Thyroid gland (tissue), 4 donors: ENCODE results near the gene RTN4RL1. TPM values are rescaled to one million over a fixed set of nuclear protein-coding genes. Genes with fewer than 3 reads are reported as not detected.
A peak's percentile ranks its signal among the peaks of the same experiment; 100 is the strongest.

ENCODE experiments used
- DNase-seq, 2 donors: peaks; one replicate each; pipeline ENCODE4 v3.0.0-alpha.2; 2019
- H3K27ac ChIP-seq, 3 donors: fragments of 200-600 bp; sonication (generic); 1 replicate in 2 of 3; 2 replicates in 1 of 3; pipeline ENCODE4 v1.5.1; 2016 to 2019; ENCODE audit warnings: mild to moderate bottlenecking in 1 of 3, moderate library complexity in 1 of 3
- H3K27me3 ChIP-seq: fragments of 200-600 bp; sonication (generic); one replicate; pipeline ENCODE4 v1.5.1; 2019
- H3K36me3 ChIP-seq, 2 donors: fragments of 200-600 bp; sonication (generic); one replicate each; pipeline ENCODE4 v1.5.1; 2016 to 2019
- H3K4me1 ChIP-seq, 2 donors: fragments of 200-600 bp; sonication (generic); one replicate each; pipeline ENCODE4 v1.5.1; 2017 to 2019
- H3K4me3 ChIP-seq, 3 donors: fragments of 200-600 bp; sonication (generic); replicated peaks in 1 of 3; 1 replicate in 2 of 3; 2 replicates in 1 of 3; pipeline ENCODE4 v1.5.1; 2016; ENCODE audit warnings: mild to moderate bottlenecking in 1 of 3
- H3K9me3 ChIP-seq: fragments of 200-600 bp; sonication (generic); one replicate; pipeline ENCODE4 v1.5.1; 2017
- CTCF ChIP-seq, 6 experiments: fragments of 200-600 bp in 3 of 6; fragments of 450-650 bp in 3 of 6; sonication (generic) in 3 of 6; IDR thresholded peaks; one replicate each; pipeline ENCODE4 v1.5.1; 2016 to 2019; ENCODE audit warnings: antibody characterized with exemption in 6 of 6, mild to moderate bottlenecking in 2 of 6, inconsistent platforms in 1 of 6, moderate library complexity in 1 of 6
- POLR2A ChIP-seq, 2 donors: fragments of 450-650 bp; IDR thresholded peaks; one replicate each; pipeline ENCODE4 v1.6.1; 2017; ENCODE audit warnings: antibody characterized with exemption in 2 of 2, mild to moderate bottlenecking in 2 of 2, moderate library complexity in 1 of 2
- WGBS, 2 donors: methylation state at CpG; one replicate each; pipeline ENCODE4 v1.1.5; 2017; 5-methylcytosine and 5-hydroxymethylcytosine counted together
- intact Hi-C: fragments of 100-400 bp; cut with DNase I; formaldehyde crosslinking; loops from one replicate; pipeline ENCODE4 v1.15.1; 2023
- total RNA-seq, 4 donors: library from RNA; depleted of rRNA; stranded (reverse); fragments of >200 nt; gene quantifications; one replicate each; pipeline ENCODE4 v1.2.3, GENCODE V29; 2016

The RTN4RL1 gene
- total RNA-seq, 4 donors from 2014 or later, result 1.6 to 4.9 (median 2.5) TPM

GRCh38 chr17:1994707-1995106 is 30.4 kb downstream of the RTN4RL1 start:
- no peak for DNase-seq
- no peaks in the 10 kb centered on the region for H3K36me3 ChIP-seq
- no peaks in the 10 kb centered on the region for H3K9me3 ChIP-seq
- intact Hi-C loops, result no loop called here
- WGBS, 2 donors, result 88 to 97% methylated on average over 4 of the region's 4 CpGs
- H3K4me3 ChIP-seq, result no peak overlapping the region
- no peak overlapping the region for H3K27ac ChIP-seq
- peaks cover 5 to 31% of the 10 kb centered on the region in 2 donors for H3K4me1 ChIP-seq
- no peaks in the 10 kb centered on the region for H3K27me3 ChIP-seq
- TF ChIP-seq POLR2A (IDR thresholded peaks at IDR 0.05), result no peak
- no peak for TF ChIP-seq CTCF (IDR thresholded peaks at IDR 0.05)

- intact Hi-C loops, result no loop called here
- Histone ChIP-seq H3K9me3 (no peaks in the 10 kb centered on the region), H3K27me3 (no peaks in the 10 kb centered on the region), H3K27ac (peak overlapping the region; percentile 8 to 75 (median 65)), H3K36me3 (no peaks in the 10 kb centered on the region), H3K4me1 (peaks cover under 1 to 10% of the 10 kb centered on the region in 2 donors), H3K4me3 (no peak overlapping the region)
- DNase-seq, result peak; percentile 89
- WGBS, 2 donors, result 42 to 47% methylated on average over 9 to 10 of the region's 10 CpGs
- peak in 1 of 2 donors; percentile 18 for TF ChIP-seq POLR2A (IDR thresholded peaks at IDR 0.05)
- TF ChIP-seq CTCF (IDR thresholded peaks at IDR 0.05), result no peak
Observed at GRCh38 chr17:1992541-1992940, 32.6 kb downstream of the RTN4RL1 start.

GRCh38 chr17:1989135-1989534 is 36.0 kb downstream of the RTN4RL1 start:
- intact Hi-C loops, result no loop called here
- H3K27ac ChIP-seq, result no peak overlapping the region
- 80 to 82% methylated on average over 10 of the region's 10 CpGs for WGBS, 2 donors
- TF ChIP-seq CTCF (IDR thresholded peaks at IDR 0.05), result no peak
- no peak for TF ChIP-seq POLR2A (IDR thresholded peaks at IDR 0.05)
- no peak for DNase-seq
- peaks cover 0 to 9% of the 10 kb centered on the region in 2 donors for H3K4me1 ChIP-seq
- no peaks in the 10 kb centered on the region for H3K36me3 ChIP-seq
- no peaks in the 10 kb centered on the region for H3K9me3 ChIP-seq
- H3K27me3 ChIP-seq, result no peaks in the 10 kb centered on the region
- H3K4me3 ChIP-seq, result no peak overlapping the region

- Histone ChIP-seq H3K9me3 (no peaks in the 10 kb centered on the region), H3K27me3 (no peaks in the 10 kb centered on the region), H3K4me1 (peaks cover 0 to under 1% of the 10 kb centered on the region in 2 donors), H3K27ac (no peak overlapping the region), H3K36me3 (no peaks in the 10 kb centered on the region), H3K4me3 (no peak overlapping the region)
- TF ChIP-seq CTCF (IDR thresholded peaks at IDR 0.05), result no peak
- no peak for TF ChIP-seq POLR2A (IDR thresholded peaks at IDR 0.05)
- DNase-seq, result no peak
- WGBS, 2 donors, result 86 to 90% methylated on average over 18 of the region's 18 CpGs
- intact Hi-C loops, result no loop called here
Observed at GRCh38 chr17:1986783-1987451, 38.2 kb downstream of the RTN4RL1 start.

GRCh38 chr17:1985686-1986085 is 39.4 kb downstream of the RTN4RL1 start:
- Histone ChIP-seq H3K27me3 (no peaks in the 10 kb centered on the region), H3K36me3 (no peaks in the 10 kb centered on the region), H3K4me3 (no peak overlapping the region), H3K9me3 (no peaks in the 10 kb centered on the region), H3K4me1 (peaks cover 0 to 13% of the 10 kb centered on the region in 2 donors), H3K27ac (no peak overlapping the region)
- DNase-seq, result no peak
- WGBS, 2 donors, result 89 to 90% methylated on average over 4 of the region's 4 CpGs
- intact Hi-C loops, result no loop called here
- TF ChIP-seq POLR2A (IDR thresholded peaks at IDR 0.05), result no peak
- TF ChIP-seq CTCF (IDR thresholded peaks at IDR 0.05), result no peak
